Breast epithelium (tissue), 3 donors: ENCODE results near the gene SURF4.

ENCODE experiments used
- POLR2A ChIP-seq: fragments of 450-650 bp; IDR thresholded peaks from one replicate; pipeline ENCODE4 v1.6.1; 2016; ENCODE audit warnings: antibody characterized with exemption, mild to moderate bottlenecking, moderate library complexity
- POLR2AphosphoS5 ChIP-seq, 3 donors: sonication (generic); formaldehyde crosslinking; IDR thresholded peaks; one replicate each; pipeline ENCODE4 v1.6.1; 2017; ENCODE audit warnings: antibody characterized with exemption in 3 of 3
- TF ChIP-seq, protein P1 (sequence below), 3 donors: fragments of 450-650 bp; IDR thresholded peaks; one replicate each; pipeline ENCODE4 v1.5.1; 2016 to 2017; ENCODE audit warnings: antibody characterized with exemption in 3 of 3, mild to moderate bottlenecking in 3 of 3, moderate library complexity in 3 of 3

DNA sequence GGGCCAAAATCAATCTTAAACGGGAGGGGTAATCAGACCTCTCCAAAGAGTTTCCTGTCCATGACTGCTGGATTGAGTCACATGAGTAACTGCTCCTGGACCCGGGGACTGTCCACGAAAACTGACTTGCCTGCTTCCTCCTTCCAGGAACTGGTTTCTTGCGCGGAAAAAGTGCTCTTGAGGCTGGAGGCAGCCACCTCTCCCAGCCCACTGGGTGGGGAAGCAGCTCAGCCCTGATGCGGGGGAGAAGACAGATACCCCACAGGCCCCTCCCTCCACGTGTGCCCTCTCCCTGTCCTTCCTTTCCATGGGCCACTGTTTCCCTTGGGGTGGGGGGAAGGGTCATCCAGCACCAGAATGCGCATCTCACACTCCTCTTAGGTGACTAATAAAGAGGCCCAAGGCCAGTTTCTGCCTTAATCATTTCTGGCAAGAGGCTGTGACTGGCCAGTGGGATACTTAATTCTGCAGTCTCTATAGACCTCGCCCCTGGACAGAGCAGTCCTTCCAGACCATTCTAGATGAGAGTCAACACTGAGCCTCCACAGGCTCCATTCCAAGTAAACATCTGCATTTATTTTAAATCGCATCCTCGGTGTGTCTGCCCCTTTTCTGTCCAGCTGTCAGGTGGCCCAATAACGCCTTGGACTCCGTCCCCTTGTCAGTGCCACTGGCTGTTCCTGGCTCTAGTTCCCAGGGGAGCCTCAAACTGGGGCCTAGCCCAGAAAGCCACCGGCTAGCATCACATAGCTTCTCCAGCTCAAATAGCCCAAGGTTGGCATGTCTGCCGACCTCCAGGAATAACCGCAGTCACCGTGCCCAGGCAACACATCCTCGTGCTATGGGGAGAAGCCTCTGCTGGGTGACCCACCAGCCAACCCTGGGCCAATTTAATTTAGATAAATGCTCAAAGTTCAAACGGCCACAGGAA is 29.9 kb upstream of the SURF4 start:
- TF ChIP-seq POLR2A, result no peak
- TF ChIP-seq, protein P1, sequence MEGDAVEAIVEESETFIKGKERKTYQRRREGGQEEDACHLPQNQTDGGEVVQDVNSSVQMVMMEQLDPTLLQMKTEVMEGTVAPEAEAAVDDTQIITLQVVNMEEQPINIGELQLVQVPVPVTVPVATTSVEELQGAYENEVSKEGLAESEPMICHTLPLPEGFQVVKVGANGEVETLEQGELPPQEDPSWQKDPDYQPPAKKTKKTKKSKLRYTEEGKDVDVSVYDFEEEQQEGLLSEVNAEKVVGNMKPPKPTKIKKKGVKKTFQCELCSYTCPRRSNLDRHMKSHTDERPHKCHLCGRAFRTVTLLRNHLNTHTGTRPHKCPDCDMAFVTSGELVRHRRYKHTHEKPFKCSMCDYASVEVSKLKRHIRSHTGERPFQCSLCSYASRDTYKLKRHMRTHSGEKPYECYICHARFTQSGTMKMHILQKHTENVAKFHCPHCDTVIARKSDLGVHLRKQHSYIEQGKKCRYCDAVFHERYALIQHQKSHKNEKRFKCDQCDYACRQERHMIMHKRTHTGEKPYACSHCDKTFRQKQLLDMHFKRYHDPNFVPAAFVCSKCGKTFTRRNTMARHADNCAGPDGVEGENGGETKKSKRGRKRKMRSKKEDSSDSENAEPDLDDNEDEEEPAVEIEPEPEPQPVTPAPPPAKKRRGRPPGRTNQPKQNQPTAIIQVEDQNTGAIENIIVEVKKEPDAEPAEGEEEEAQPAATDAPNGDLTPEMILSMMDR (IDR thresholded peaks at IDR 0.05), result no peak
- TF ChIP-seq POLR2AphosphoS5 (IDR thresholded peaks at IDR 0.05), result no peak
